Skeletal muscle tissue (tissue), 4 donors: ENCODE measurements around the gene PABPN1L. TPM values are rescaled to one million over a fixed set of nuclear protein-coding genes. Genes with fewer than 3 reads are reported as not detected.
"Not testable (repeated sequence)": the region's sequence is repeated elsewhere in the genome, so short reads cannot be mapped to it uniquely, and the experiment has no call there.

Experiments used
- H3K27ac ChIP-seq: one replicate; pipeline ENCODE4 v1.7.0; 2013; ENCODE audit warnings: mild to moderate bottlenecking, low read depth, low read length, inconsistent platforms
- H3K27me3 ChIP-seq, 3 donors: one replicate each; pipeline ENCODE4 v1.7.0; 2013; ENCODE audit warnings: low read length in 3 of 3; ENCODE audit not compliant: control insufficient read depth in 3 of 3, insufficient read depth in 3 of 3
- H3K36me3 ChIP-seq, 3 donors: one replicate each; pipeline ENCODE4 v1.7.0; 2013; ENCODE audit warnings: low read length in 3 of 3; ENCODE audit not compliant: control insufficient read depth in 3 of 3, insufficient read depth in 3 of 3
- H3K4me1 ChIP-seq, 3 donors: one replicate each; pipeline ENCODE4 v1.7.0; 2013; ENCODE audit warnings: low read length in 3 of 3, mild to moderate bottlenecking in 3 of 3; ENCODE audit not compliant: control insufficient read depth in 3 of 3, insufficient read depth in 3 of 3
- H3K4me3 ChIP-seq, 3 donors: one replicate each; pipeline ENCODE4 v1.7.0; 2013; ENCODE audit warnings: low read length in 3 of 3
- H3K9ac ChIP-seq, 3 donors: one replicate each; pipeline ENCODE4 v1.7.0; 2013; ENCODE audit warnings: low read length in 3 of 3, mild to moderate bottlenecking in 3 of 3, moderate library complexity in 2 of 3, low read depth in 1 of 3
- H3K9me3 ChIP-seq, 3 donors: one replicate each; pipeline ENCODE4 v1.7.0; 2013; ENCODE audit warnings: low read length in 3 of 3; ENCODE audit not compliant: control insufficient read depth in 3 of 3
- total RNA-seq: library from RNA; depleted of rRNA; stranded (reverse); fragments of >200 nt; gene quantifications from one replicate; pipeline ENCODE4 v1.2.3, GENCODE V29; 2014
- donor health status: Osteomylitis.

PABPN1L gene
- total RNA-seq, 1 donor from 2014 or later = not detected

DNA sequence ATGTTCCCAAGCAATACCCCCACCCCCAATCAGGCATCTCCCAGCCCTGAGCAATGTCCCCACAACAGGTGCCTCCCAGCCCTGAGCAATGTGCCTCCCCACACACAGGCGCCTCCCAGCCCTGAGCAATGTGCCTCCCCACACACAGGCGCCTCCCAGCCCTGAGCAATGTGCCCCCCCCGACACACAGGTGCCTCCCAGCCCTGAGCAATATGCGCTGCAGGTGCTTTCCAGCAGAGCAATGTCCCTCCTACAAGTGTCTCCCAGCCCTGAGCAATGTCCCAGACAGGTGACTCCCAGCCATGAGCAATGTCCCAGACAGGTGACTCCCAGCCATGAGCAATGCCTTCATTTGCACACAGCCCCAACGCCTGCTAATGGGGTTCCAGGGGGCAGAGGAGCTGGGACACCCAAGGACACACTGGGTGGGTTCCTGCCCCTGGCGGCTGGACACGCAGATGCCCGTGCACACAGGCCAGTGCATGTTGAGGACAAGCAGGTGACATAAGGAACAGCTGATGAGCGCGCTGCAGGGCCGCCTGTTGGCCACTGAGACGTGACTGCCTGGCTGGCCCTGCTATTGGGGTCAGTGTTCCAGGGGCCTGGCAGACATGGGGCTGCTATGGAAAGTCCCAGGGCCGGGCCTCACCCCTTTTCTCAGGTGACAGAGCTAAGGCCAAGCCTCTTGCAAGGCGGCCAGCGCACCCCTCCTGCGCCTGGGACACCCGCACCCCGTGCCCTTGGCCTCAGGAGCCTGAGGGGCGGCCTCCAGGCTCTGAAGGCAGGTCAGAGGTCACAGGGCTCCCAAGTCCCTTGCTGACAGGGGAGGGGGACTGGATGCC lies 26.9 kb upstream of the PABPN1L start:
- H3K9ac ChIP-seq = peak overlapping the region in 1 of 3 donors; percentile 68
- H3K4me1 ChIP-seq = peaks cover 45 to 68% (median 61%) of the 10 kb centered on the region in 3 donors
- H3K9me3 ChIP-seq = no peaks in the 10 kb centered on the region
- H3K27me3 ChIP-seq = no peaks in the 10 kb centered on the region
- peaks cover 31 to 34% (median 32%) of the 10 kb centered on the region in 3 donors for H3K36me3 ChIP-seq
- peak overlapping the region in 2 of 3 donors; percentile 41 to 43 for H3K4me3 ChIP-seq
- H3K27ac ChIP-seq = peak overlapping the region; percentile 83

- Histone ChIP-seq H3K4me1 (peaks cover 50 to 70% (median 65%) of the 10 kb centered on the region in 3 donors), H3K27me3 (no peaks in the 10 kb centered on the region), H3K9ac (peak overlapping the region in 1 of 3 donors; percentile 16), H3K36me3 (peaks cover 26 to 31% (median 27%) of the 10 kb centered on the region in 3 donors), H3K27ac (peak overlapping the region; percentile 83), H3K4me3 (no peak overlapping the region), H3K9me3 (no peaks in the 10 kb centered on the region)
Measured at GRCh38 chr16:88892065-88892464, 25.6 kb upstream of the PABPN1L start.

- no peak overlapping the region for H3K27ac ChIP-seq
- H3K4me3 ChIP-seq = no peak overlapping the region
- peaks cover 55 to 70% (median 66%) of the 10 kb centered on the region in 3 donors for H3K4me1 ChIP-seq
- no peaks in the 10 kb centered on the region for H3K9me3 ChIP-seq
- H3K27me3 ChIP-seq = no peaks in the 10 kb centered on the region
- H3K36me3 ChIP-seq = peaks cover 26 to 31% (median 30%) of the 10 kb centered on the region in 3 donors
- H3K9ac ChIP-seq = no peak overlapping the region
Measured at GRCh38 chr16:88891083-88891482, 24.6 kb upstream of the PABPN1L start.

DNA sequence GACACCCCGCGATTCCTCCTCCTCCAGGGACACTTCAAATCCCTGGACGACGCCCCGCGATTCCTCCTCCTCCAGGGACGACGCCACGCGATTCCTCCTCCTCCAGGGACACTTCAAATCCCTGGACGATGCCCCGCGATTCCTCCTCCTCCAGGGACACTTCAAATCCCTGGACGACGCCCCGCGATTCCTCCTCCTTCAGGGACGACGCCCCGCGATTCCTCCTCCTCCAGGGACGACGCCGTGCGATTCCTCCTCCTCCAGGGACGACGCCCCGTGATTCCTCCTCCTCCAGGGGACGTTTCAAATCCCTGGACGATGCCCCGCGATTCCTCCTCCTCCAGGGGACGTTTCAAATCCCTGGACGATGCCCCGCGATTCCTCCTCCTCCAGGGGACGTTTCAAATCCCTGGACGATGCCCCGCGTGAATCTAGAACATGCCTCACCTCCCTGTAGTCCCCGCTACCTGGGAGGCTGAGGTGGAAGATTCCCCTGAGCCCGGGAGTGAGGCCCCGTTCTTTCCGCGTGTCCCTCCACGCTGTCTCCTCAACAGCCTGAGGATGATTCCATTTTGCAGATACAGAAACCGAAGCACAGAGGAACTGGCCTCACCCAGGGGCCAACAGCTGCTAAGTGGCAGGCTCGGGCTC lies 23.4 kb upstream of the PABPN1L start:
- H3K9ac ChIP-seq, H3K9me3 ChIP-seq, H3K4me3 ChIP-seq, H3K27me3 ChIP-seq, H3K27ac ChIP-seq: not testable (repeated sequence)
- Histone ChIP-seq H3K36me3 (peaks cover 31 to 39% (median 39%) of the 10 kb centered on the region in 3 donors), H3K4me1 (peaks cover 61 to 71% (median 67%) of the 10 kb centered on the region in 3 donors)

DNA sequence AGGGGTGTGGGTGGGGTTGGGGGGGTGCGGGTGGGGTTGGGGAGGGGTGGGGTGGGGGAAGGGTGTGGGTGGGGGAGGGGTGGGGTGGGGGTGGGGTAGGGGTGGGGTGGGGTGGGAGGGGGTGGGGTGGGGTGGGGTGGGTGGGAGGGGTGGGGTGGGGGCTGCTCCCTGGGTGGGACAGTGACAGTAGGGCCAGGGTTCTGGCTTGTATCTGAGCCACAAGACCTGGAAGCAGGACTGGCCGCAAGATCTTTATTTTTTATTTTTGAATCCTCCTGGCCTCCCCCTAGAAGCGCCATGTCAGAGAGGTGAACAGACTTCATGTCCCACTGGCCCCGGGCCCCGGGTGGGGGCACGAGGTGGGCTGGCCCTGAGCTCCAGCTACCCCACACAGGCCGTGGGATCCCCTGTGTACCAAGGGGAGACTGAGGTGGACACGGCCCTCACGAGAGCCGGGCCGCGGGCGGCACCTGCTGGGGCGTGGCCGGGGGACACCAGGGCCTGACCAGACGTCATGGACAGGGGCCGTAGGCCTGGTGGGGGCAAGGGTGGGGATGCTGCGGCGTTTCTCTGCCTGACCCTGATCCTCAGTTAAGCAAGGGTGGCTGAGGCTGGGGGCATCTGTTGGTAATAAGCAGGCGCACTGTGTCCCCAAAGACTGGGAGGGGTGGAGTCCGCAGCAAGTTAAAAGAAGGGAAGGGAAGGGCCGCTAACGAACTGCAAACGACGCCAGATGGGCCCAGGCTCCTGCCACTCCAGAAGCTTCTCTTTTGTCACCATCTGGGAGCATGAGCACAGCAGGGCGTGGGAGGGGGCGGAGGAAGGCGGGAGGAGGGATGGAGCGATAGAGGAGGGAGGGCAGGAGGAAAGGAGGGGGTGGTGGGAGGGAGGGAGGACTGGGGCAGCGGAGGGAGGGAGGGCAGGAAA lies 22.3 kb upstream of the PABPN1L start:
- H3K27ac ChIP-seq = peak overlapping the region; percentile 47
- no peaks in the 10 kb centered on the region for H3K9me3 ChIP-seq
- peaks cover 36 to 48% (median 45%) of the 10 kb centered on the region in 3 donors for H3K36me3 ChIP-seq
- H3K27me3 ChIP-seq = no peaks in the 10 kb centered on the region
- H3K4me1 ChIP-seq = peaks cover 67 to 72% (median 71%) of the 10 kb centered on the region in 3 donors
- no peak overlapping the region for H3K4me3 ChIP-seq
- peak overlapping the region in 1 of 3 donors; percentile 25 for H3K9ac ChIP-seq

GRCh38 chr16:88888057-88888456 lies 21.6 kb upstream of the PABPN1L start:
- Histone ChIP-seq H3K36me3 (peaks cover 39 to 51% (median 45%) of the 10 kb centered on the region in 3 donors), H3K4me1 (peaks cover 68 to 72% (median 71%) of the 10 kb centered on the region in 3 donors), H3K9ac (peak overlapping the region in 2 of 3 donors; percentile 45 to 64), H3K27ac (peak overlapping the region; percentile 74), H3K27me3 (no peaks in the 10 kb centered on the region), H3K4me3 (peak overlapping the region in 2 of 3 donors; percentile 27 to 35), H3K9me3 (no peaks in the 10 kb centered on the region)

- H3K4me3 ChIP-seq = peak overlapping the region in 2 of 3 donors; percentile 9 to 45
- H3K4me1 ChIP-seq = peaks cover 61 to 72% (median 70%) of the 10 kb centered on the region in 3 donors
- no peaks in the 10 kb centered on the region for H3K27me3 ChIP-seq
- peak overlapping the region; percentile 74 for H3K27ac ChIP-seq
- H3K9me3 ChIP-seq = no peaks in the 10 kb centered on the region
- peaks cover 40 to 57% (median 45%) of the 10 kb centered on the region in 3 donors for H3K36me3 ChIP-seq
- H3K9ac ChIP-seq = peak overlapping the region in 2 of 3 donors; percentile 45 to 64
Measured at GRCh38 chr16:88886845-88887521, 20.5 kb upstream of the PABPN1L start.

- H3K4me3 ChIP-seq = no peak overlapping the region
- no peaks in the 10 kb centered on the region for H3K9me3 ChIP-seq
- peak overlapping the region; percentile 74 for H3K27ac ChIP-seq
- peak overlapping the region in 1 of 3 donors; percentile 25 for H3K9ac ChIP-seq
- H3K36me3 ChIP-seq = peaks cover 36 to 53% (median 43%) of the 10 kb centered on the region in 3 donors
- H3K27me3 ChIP-seq = no peaks in the 10 kb centered on the region
- H3K4me1 ChIP-seq = peaks cover 56 to 69% (median 66%) of the 10 kb centered on the region in 3 donors
Measured at GRCh38 chr16:88886420-88886844, 20.0 kb upstream of the PABPN1L start.
